Right kidney (tissue), 1 donor: Measurements from ENCODE around the gene STRN.
"Not testable (repeated sequence)": the region's sequence is repeated elsewhere in the genome, so short reads cannot be mapped to it uniquely, and the experiment has no call there.

Experiments
- DNase-seq: peaks from one replicate; pipeline ENCODE4 v3.0.0-alpha.2; 2016

STRN gene

DNA sequence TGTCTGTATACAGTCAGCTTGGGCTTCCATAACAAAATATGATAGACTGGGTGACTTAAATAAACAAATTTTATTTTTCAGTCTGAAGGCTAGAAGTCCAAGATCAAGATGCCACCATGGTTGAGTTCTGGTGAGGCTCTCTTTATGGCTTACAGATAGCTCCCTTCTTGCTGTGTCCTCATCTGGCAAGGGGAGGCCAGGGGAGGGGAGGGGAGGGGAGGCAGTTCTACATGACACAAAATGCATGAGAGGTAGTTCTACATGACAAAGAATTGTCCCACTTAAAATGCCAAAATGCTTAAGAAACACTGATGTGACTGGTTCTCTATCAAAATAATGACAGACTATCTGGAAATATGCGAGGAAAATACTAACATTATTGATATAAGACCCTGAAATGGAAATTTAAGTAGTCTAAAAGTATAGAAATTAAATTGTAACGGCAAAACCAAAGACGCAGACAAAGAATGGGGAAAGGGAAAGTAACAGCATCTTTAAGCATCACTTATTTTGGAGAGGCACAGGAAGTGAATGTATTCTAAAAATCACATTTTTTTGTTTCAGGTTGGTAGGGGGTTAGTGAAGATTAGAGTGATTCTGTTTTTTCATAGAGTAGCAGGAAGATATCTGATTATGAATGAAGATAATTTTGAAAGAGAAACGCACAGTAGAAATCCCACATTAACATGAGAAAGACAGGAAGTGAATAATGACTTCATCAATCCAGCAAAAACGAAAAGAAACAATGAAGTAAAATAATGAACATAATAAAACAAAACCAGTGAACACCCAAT, 131.4 kb downstream of the STRN start:
- DNase-seq = no peak

DNA sequence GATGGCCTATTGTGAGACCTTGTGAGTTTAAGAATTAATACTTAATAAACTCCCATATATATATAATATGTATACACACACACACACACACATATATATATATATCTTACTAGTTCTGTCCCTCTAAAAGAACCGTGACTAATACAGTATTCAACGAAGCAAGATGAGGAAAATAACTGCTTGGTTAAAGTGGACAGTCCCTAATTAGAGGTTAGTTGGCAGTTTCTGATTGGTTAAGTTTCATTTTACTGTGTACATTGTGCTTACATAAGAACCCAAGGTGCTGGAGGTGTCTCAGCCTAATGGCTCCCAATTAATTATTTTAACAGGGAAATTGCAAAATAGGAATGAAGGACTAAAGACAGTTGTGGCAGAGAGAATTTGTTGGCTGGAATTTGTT, 132.1 kb downstream of the STRN start:
- DNase-seq = no peak

DNA sequence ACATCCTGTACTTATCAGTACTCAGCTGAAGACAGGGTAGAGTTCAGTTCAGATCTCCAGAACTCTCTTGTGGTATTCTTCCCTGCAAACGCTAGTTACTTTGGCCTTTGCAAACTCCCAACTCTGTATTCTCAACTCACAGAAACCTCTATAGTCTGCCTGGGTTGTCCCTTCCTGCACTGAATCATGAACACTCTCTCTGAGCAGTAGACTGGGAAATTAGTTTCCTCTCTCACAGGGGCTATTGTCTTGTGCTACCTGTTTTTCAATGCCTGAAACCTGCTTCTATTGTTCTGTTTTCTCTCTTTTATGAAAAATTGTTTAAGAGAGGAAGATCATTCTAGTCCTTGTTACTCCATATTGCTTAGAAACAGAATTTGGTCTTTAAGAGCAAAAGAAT, 135.2 kb downstream of the STRN start:
- no peak for DNase-seq

DNA sequence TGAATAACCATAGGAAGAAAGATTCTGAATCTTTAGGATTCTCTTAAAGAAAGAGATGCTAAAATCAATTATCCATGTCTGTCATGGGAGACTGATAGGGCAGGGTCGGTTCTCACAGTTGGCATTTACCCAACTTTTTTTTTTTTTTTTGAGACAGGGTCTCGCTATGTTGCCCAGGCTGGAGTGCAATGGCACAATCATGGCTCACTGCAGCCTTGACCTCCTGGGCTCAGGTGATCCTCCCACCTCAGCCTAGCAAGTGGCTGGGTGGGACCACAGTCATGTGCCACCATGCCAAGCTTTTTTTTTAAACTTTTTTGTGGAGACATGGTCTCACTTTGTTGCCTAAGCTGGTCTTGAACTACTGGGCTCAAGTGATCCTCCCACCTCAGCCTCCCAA, 141.7 kb downstream of the STRN start:
- not testable (repeated sequence) for DNase-seq

DNA sequence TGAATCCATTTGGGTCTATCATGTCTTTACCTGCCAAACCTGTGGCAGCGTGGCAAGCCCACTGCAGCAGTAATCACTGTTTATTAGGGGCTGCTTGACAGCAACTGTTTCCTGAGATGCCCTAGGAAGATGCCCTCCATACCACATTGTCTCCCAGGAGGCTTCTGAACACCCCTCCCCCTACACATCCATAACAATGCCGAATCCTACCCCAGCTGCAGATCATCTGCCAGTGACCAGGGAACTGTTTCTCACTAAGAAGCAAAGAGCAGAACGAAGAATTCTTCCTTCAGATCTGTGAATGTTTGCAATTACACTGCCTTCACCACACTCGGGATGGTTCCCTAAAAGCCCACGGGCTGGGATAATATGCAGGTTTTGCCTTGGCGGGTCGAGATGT, 142.1 kb downstream of the STRN start:
- DNase-seq = no peak

DNA sequence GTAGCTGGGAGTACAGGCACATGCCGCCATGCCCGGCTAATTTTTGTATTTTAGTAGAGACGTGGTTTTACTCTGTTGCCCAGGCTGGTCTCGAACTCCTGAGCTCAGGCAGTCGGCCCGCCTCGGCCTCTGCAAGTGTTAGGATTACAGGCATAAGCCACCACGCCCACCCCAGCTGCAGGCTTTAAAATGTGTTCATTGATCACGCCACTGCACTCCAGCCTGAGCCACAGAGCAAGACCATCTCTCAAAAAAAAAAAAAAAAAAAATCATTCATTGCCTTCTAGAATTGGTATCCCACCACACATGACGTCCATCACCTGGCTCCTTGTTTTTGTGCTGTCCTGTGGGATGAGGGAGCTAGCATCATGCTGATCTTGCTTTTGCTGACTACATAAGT, 142.5 kb downstream of the STRN start:
- DNase-seq = no peak

DNA sequence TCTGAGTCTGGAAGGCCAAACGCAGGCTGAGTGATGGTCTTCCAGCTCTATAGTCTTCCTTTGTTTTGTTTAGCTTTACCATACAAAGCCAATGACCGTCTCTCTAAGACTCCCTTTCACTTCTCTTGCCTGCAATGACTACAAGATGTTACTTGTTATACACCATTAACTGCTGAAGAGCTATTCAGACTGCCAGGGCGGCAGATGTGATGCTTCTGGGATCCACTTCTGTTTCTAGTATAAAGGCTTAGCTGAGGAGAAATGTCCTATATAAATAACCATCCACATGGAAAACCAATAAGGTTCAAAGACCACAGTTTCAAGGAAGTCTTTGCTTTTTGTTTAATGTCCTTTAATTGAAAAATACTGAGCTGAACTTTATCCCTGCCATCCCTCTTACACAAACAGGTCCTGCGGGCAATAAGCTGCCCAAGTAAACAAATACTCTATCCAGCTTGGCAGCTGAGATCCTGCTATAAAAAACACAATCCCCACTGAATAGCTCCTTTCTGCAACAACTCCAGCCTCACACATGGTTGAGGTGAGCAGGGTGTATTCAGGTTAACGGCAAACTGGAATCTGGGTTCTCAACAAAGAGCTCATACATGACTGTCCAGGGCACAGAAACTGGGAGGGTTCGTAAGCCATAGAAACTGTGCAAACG, 145.3 kb downstream of the STRN start:
- no peak for DNase-seq

DNA sequence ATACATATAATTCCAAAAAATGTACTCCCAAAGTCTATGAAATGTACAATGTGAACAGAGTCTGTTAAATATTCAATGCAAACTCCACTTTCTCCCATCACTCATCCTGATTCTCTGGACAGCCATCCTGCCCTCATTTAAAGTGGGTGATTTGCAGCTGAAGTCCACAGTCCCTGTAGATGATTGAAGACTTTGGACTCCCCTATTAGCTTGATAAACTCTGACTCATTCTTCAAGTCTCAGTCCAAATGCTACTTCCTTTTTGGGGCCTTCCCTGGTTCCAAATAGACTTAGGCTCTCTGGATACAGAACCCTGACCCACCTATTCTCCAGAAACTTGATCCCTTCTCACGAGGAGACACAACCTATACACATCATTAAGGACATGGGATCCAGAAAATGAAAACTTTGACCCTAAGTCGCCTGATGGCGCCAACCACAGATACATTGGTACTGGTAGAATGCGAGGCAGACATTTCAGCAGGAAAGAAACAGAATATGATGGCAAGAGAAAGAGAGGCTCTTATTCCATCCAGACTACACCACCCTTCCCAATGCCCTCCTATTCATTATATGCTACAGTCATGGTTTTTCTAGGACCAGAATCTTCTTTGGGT, 147.1 kb downstream of the STRN start:
- DNase-seq = no peak

DNA sequence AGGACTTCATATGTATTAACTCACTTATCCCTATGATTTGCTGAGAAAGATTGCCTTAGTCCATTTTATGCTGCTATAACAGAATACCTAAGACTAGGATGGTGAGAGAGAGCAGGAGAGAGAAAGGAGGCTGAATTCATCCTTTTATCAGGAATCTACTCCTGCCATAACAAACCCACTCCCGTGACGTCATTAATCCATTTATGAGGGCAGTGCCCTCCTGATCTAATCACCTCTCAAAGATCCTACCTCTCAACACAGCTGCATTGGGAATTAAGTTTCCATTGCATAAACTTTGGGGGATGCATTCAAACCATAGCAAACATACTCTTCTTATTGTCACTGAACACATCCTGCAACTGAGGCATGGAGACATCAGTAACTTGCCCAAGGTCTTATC, 147.8 kb downstream of the STRN start:
- no peak for DNase-seq

DNA sequence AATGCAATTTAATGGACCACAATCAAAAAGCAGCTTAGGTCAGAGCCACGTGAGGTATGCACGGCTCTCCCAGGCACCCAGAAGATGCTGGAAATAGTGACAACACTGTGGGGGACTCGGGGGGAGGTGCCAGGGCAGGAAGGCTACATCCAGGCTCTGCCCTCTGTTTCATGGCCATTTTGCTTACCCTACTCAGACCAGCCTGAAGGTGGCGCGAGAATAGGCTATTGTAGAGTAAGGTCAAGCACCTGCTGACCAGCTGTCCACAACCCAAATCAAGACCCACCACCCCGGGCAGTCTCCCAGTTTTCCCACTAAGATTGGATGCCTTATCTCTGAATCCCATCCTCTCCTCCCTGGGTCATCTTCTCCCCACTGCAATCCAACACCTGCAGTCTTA, 154.1 kb downstream of the STRN start:
- no peak for DNase-seq

DNA sequence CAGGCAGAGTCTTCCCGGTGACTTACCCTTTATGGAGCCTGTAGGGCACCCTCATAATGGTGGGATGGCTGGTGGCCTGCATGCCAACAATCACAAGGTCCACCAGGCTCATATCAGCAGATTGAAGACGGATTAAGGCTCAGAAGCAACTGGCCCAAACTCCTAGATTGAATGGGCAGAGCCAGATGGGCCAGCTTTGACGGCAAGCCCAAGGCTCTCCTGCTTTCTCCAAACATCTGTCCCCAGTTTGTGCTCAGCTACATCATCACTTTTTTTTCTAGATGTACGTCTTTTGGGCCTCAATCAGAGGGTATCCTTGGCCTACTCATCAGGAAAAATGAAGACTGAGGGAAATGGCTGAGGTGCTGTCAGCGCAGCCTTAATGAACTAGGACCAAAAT, 155.3 kb downstream of the STRN start:
- DNase-seq = no peak

DNA sequence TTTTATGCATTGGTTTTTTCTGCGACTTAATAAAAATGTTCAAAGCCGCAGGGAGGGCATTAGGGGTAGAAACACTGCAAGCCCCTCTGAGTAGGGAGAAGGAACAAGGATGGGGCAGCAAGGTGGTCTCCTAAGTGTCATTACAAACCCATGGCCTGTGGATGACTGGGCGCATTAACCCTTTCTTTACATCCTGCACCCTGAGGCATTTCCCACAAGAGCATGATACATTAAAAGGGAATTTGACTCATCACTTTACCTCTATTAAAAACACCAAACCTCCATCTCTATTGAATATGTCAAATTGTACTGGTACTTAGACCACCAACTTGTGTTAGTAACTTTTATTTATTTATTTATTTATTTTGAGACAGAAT, 157.3 kb downstream of the STRN start:
- no peak for DNase-seq

DNA sequence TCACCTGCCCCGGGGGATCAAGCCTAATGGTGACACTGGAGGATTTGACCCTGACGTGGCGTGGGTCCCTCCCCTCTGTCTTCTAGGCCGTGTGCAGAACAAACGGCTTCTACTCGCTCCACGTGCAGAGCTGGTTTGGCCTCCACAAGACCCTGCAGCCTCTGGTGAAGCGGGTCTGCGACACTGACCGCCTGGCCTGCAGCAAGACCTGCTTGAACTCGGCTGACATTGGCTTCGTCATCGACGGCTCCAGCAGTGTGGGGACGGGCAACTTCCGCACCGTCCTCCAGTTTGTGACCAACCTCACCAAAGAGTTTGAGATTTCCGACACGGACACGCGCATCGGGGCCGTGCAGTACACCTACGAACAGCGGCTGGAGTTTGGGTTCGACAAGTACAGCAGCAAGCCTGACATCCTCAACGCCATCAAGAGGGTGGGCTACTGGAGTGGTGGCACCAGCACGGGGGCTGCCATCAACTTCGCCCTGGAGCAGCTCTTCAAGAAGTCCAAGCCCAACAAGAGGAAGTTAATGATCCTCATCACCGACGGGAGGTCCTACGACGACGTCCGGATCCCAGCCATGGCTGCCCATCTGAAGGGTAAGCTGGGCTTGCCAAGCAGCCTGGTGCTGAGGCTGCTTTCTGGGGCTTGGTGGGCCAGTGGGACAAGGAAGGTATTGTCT, 157.8 kb downstream of the STRN start:
- DNase-seq = no peak

DNA sequence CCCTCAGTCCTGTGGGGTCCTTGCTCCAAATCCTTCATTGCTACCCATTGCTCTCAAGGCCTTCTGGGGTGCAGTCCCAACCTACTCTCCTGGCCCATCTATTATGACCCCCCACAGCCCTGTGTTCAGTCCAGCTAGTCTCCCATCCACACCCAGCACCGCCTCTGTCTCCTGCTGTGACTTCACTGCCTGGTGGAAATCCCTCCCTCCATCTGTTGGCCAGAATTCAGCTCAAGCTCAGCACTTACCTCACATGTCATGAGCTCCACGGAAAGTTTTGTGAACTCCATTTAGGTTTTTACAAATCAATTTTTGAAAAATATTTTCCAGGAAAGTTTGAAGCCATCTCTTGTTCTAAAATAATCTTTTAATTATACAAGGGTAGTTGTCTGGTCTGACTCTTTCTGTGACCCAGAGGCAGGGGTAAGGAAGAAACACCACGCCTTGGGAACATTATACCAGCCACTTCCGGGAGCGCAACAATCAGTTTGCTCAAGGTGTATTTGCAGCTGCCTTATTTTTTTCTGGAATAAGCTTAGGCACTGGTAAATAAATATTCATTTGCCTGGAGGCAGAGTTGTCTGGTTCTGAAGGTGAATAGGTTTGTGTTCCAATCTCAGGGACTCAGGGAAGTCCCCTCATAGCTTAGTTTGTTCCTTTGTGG, 159.0 kb downstream of the STRN start:
- no peak for DNase-seq

DNA sequence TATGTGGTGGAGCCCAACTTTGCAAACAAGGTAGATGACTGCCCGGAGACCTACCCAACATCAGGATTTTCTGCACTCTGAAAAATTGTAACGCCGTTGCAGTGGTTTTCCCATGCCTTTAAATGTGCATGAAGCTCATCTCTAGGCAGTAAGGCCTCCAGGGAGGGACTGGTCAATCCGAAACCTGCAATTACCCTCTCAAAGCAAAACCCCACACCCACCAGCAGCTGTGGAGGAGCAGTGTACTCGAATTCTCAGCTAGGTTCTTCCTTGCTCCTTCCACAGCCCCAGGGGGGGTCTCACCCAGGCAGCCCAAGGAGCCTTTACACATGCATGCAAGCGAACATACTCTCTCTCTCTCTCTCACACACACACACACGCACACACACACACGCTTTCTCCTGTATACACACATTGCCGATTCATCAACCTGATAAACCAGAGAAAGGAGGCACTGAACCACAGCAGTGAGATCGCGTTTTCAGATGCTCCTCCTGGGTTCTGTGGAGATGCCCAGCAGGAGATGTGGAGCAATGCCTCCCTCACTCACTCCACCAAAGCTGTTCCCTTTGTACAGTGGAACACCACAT, 160.6 kb downstream of the STRN start:
- DNase-seq = no peak

DNA sequence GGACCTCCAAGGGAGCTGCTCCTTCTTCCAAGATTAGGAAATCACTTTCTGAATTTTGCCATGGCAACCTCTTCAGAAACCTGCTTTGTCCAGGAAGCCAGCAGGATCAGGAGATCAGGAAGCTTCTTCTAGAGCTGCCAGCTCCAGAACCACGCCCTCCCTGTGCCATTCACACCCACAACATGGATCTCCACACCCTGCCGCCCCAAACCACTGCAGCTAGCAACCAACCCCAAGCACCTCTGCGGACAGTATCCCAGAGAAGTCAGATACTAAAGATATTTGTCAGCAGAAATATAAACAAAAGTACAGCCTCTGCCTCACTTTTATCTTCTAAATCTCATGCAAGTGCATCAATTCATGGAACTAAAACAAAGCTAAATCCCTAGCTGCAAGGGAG, 163.4 kb downstream of the STRN start:
- no peak for DNase-seq

DNA sequence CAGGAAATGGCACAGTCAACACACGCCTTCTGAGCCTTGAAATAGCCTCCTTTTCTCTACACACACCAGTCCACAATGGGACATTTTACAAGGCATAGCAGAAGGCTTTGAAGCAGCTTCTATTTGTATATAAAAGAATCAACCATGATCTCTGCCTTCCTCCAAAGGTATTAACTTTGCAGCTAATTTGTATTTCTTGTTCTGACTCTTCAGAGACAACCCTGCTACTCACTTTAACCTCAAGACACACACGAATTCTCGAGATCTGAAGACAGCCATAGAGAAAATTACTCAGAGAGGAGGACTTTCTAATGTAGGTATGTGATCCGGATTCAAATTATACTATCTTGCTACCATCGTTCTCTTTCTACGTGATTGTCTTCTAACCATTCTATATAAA, 165.2 kb downstream of the STRN start:
- no peak for DNase-seq

DNA sequence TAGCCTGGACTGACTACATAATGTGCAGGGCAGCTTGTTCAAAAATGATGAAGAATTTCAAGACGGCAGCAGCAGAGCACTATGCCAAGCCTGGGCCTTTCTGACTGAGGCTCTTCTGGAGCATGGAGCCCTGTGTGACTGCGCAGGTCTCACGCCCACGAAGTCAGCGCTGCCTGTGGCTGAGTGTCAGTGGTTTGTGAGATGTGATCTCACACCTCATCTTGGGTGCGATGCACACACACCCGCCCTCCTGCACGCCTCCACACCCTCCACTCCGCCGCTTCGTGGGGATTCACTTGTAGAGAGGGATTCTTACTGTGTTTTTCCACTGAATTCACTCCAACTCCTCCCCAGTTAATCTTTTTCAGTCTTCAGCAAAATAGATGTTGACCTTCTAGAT, 166.0 kb downstream of the STRN start:
- DNase-seq = no peak

DNA sequence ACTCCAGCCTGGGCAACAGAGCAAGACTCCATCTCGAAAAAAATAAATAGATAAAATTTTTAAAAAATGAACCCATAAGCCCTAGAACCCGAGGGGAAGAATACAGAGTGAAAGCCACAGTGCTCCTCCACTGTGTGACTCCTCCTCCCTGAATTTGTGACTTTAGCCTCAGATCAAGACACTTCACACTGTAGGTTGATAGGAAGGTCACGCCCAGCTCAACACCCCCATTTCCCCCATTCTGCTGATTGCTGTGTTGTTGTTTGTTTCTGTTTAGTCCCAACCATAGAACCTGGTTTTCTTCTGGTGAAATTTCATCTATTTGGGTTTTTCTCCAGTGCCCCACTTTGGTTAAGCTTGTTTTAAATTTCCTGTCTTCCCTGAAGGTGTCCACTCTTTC, 167.6 kb downstream of the STRN start:
- no peak for DNase-seq

DNA sequence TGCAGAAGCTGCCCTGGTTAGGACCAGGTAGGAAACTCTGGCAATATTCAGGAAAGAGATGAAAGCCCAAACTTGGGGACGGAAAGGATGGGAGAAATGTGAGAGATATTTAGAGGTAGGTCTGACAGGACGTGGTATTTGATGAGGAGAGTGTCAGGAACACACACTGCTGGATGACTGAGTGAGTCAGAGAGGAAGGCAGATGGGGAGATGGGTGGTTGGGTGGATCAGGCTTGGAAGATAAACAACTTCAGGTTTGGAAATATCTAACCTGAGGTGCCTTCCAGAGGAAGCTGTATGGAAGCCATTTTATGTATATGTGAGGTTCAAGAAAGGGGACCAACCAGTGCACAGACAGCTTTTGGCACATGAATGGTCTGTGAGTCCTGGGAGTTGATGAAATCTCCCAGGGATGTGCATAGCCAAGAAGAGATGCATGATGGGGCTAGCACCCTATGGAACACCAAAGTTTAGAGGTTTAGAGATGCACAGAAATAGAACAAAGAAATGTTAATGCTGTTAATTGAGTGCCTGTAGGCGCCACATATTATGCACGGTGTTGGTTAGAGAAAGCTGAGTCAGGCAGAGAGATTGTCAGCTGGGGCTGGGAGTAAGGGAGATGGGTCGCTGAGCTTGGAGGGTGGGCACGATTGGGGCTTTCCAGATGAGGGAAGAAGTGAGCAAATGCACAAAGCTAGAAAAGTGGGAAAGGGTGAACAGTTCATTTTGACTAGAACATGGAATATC, 168.8 kb downstream of the STRN start:
- DNase-seq = no peak
